ENCODE data around the gene KIF1B. TPM values are rescaled to one million over a fixed set of nuclear protein-coding genes. Genes with fewer than 3 reads are reported as not detected.

KIF1B gene
- total RNA-seq, 2 experiments from 2014 or later, result 14.1 to 15.6 TPM

DNA sequence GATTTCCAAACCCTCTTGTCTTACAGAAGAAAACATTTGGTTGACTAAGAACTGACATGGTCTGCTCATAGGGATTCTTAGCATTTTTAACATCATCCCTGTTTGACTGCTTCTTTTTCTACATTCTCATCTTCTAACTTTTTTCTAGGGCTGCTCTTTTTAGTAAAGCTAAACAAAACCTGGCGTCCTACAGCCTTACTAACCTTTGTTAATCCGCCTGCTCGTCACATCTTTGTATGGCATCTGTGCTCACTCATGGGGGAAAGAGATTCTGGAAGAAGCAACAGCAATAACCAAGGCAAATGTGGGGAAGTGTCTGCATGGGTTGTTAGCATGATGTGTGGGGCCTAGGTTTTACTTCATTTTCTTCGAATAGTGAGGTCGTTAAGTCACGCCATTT, 92.0 kb downstream of the KIF1B start:
- Mint-ChIP-seq H3K9me3 (no peaks in the 10 kb centered on the region), H3K27me3 (no peaks in the 10 kb centered on the region), H3K27ac (no peak overlapping the region), H3K4me3 (no peak overlapping the region), H3K36me3 (ENCODE audit: low read depth) (peaks cover 12% of the 10 kb centered on the region), H3K4me1 (peaks cover 7% of the 10 kb centered on the region)
- no peak for DNase-seq
- ChIA-PET POLR2A (no interaction called here), CTCF (interaction anchor here (0.6 to 1.5 kb wide), 2 partner anchors 80 to 92 kb away, joined by 3 read pairs; partner anchors contain the start of gene KIF1B)

DNA sequence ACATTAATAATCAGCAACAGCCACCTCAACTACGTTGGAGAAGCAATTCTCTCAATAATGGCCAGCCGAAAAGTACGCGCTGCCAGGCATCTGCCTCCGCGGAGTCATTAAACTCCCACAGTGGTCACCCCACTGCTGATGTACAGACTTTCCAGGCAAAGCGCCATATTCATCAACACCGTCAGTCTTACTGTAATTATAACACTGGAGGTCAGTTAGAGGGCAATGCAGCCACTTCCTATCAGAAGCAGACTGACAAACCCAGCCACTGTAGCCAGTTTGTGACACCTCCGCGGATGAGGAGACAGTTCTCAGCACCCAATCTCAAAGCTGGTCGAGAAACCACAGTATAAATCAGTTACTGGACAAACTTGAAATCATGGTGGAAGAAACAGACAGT, 93.9 kb downstream of the KIF1B start:
- Mint-ChIP-seq H3K36me3 (ENCODE audit: low read depth) (peaks cover 12% of the 10 kb centered on the region), H3K4me3 (no peak overlapping the region), H3K4me1 (peaks cover 12% of the 10 kb centered on the region), H3K9me3 (no peaks in the 10 kb centered on the region), H3K27ac (no peak overlapping the region), H3K27me3 (no peaks in the 10 kb centered on the region)
- ChIA-PET CTCF (no interaction called here), POLR2A (no interaction called here)
- no peak for DNase-seq

DNA sequence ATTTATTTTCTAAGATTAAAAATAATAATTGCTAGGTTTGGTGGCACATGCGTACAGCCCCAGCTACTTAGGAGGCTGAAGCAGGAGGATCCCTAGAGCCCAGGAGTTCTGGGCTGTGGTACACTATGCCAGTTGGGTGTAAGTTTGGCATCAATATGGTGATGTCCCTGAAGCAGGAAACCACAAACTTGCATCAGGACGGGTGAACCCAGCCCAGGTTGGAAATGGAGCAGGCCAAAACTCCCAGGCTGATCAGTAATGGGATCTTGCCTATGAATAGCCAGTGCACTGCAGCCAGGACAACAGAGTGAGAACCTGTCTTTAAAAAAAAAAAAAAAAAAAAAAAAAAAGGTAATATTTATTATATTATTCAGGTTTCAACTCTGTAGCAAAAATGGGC, 96.1 kb downstream of the KIF1B start:
- Mint-ChIP-seq H3K27me3 (no peaks in the 10 kb centered on the region), H3K4me3 (no peak overlapping the region), H3K9me3 (no peaks in the 10 kb centered on the region), H3K36me3 (ENCODE audit: low read depth) (peaks cover 10% of the 10 kb centered on the region), H3K27ac (no peak overlapping the region), H3K4me1 (peaks cover 10% of the 10 kb centered on the region)
- DNase-seq, result no peak
- ChIA-PET POLR2A (no interaction called here), CTCF (interaction anchor here (1.8 kb wide), 1 partner anchor 20 kb away, joined by 5 read pairs; no protein-coding TSS in a partner anchor)

DNA sequence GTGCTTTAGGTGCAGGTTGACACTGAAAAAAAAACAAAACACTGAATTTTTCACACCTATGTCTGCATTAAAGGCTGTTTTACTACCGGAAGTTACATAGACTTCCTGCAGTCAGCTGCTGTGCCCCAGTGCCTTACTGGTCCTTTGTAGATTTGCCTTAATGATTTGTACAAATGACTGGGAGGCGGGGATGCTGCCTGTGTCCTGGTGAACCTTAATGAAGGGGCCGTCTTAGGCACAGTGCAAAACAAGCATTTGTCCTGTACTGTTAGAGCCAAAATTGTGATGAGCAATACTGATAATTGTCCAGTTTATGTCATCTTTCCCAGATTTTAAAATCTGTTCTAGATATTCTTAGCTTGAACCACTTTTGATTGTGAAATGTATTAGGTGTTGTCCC, 97.6 kb downstream of the KIF1B start:
- DNase-seq, result peak; percentile 12
- Mint-ChIP-seq H3K4me1 (peaks cover 10% of the 10 kb centered on the region), H3K36me3 (ENCODE audit: low read depth) (peaks cover 6% of the 10 kb centered on the region), H3K4me3 (no peak overlapping the region), H3K27ac (peak overlapping the region; percentile 42), H3K27me3 (no peaks in the 10 kb centered on the region), H3K9me3 (no peaks in the 10 kb centered on the region)
- ChIA-PET POLR2A (no interaction called here), CTCF (interaction anchor here (0.6 to 1.3 kb wide), 2 partner anchors 66 to 79 kb away, joined by 3 to 5 read pairs; no protein-coding TSS in a partner anchor)

DNA sequence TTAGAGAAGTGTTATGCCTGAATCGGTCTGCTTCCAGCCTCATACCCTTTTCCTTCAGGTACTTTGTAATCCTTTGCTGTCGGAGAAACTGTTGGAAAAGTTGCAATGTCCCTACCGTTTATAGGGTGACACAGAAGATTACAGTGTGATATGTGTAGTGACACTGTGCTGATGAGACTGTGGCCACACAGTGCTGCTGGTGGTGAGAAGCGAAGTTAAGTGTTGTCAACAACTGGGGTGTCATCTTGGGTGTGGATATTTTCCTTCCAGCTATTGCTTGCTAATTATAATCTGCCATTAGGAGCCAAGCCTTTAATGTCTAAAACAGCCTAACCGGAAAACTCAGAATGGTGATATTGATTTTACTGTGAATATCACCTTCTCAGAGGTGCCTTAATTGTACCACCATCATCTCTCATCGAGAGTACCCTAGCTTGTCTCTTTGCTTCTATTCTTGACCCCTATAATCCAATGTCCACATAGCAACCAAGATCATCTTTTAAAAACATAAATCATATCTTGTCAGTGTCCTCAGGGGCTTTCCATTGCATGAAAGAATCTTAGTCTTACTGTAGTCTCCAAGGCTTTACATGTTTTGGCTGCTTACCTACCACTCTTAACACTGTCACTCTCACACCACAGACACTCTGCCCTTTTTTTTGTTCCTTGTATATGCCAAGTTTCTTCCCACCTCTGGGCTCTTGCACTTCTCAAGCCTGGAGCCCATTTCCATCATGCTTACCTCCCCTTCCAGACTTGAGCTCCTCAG, 99.1 kb downstream of the KIF1B start:
- CTCF ChIA-PET, result interaction anchor here (0.6 to 1.1 kb wide), 2 partner anchors 96 to 214 kb away, joined by 3 to 5 read pairs; no protein-coding TSS in a partner anchor

DNA sequence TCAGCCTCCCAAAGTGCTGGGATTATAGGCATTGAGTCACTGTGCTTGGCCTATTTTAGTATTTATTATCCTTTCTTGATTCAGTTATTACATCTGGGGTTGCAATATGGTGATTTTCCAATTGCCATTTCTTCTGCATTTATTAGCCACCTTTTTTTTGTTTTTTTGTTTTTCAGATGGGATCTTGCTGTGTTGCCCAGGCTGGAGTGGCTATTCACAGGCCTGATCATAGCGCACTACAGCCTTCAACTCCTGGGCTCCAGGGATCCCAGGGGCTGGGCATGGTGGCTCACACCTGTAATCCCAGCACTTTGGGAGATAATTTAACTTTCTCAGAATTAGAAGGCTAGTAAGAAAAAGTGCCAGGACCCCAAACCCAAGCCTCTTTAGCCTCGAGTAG, 106.4 kb downstream of the KIF1B start:
- no peaks in the 10 kb centered on the region for H3K9me3 Mint-ChIP-seq
- POLR2A ChIA-PET, result no interaction called here

More for the DNA sequence above, 99.1 kb downstream of the KIF1B start:
- Mint-ChIP-seq H3K9me3 (no peaks in the 10 kb centered on the region), H3K27ac (no peak overlapping the region), H3K36me3 (ENCODE audit: low read depth) (no peaks in the 10 kb centered on the region), H3K4me1 (peaks cover 10% of the 10 kb centered on the region), H3K4me3 (no peak overlapping the region), H3K27me3 (no peaks in the 10 kb centered on the region)
- POLR2A ChIA-PET, result no interaction called here
- no peak for DNase-seq

DNA sequence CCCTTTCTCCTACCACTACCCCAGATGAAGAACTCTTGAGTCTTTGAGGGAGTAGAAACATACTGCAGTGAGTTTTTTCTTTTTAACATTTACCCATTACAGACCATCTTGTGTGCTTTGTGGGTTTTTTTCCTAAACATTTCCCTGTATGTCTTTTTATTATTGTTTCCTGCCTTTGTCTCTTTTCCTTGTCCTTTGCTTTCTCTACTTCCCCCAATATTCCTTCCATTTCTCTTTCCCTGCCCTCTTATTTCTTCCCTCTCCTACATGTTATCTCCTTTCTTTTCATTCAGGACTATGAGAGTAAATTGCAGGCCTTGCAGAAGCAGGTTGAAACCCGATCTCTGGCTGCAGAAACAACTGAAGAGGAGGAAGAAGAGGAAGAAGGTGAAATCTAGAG, 109.4 kb downstream of the KIF1B start:
- POLR2A ChIA-PET, result no interaction called here
- peaks cover 8% of the 10 kb centered on the region for H3K4me1 Mint-ChIP-seq
- no peak for DNase-seq
- no peak overlapping the region for H3K4me3 Mint-ChIP-seq
- H3K27ac Mint-ChIP-seq, result no peak overlapping the region
- CTCF ChIA-PET, result no interaction called here
- peaks cover 7% of the 10 kb centered on the region for H3K36me3 Mint-ChIP-seq (ENCODE audit: low read depth)
- H3K9me3 Mint-ChIP-seq, result no peaks in the 10 kb centered on the region
- H3K27me3 Mint-ChIP-seq, result no peaks in the 10 kb centered on the region

More for the DNA sequence above, 106.4 kb downstream of the KIF1B start:
- Mint-ChIP-seq H3K27ac (no peak overlapping the region), H3K4me1 (no peaks in the 10 kb centered on the region), H3K27me3 (no peaks in the 10 kb centered on the region), H3K4me3 (no peak overlapping the region), H3K36me3 (ENCODE audit: low read depth) (no peaks in the 10 kb centered on the region)
- CTCF ChIA-PET, result interaction anchor here (1.0 kb wide), 2 partner anchors 107 to 337 kb away, joined by 4 read pairs; no protein-coding TSS in a partner anchor
- no peak for DNase-seq

DNA sequence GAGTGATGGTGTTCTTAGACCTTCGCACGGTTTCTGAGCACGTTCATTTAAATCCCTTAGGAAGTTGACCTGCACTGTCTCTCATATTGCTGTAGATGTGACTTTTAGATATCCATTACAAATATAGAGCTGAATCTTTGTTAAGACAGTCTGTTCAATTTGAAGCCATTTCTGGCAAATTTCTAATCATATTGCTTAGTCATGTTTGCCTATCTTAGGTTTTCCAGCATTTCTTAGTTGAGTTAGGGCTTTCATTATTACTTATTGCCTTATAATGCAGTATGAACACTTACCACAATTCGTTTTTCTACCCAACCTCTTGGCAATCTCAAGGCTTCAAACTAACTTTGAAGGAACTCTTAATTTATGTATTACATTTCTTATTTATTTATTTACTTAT, 110.0 kb downstream of the KIF1B start:
- Mint-ChIP-seq H3K27me3 (no peaks in the 10 kb centered on the region), H3K36me3 (ENCODE audit: low read depth) (peaks cover 10% of the 10 kb centered on the region), H3K4me3 (no peak overlapping the region), H3K9me3 (no peaks in the 10 kb centered on the region), H3K27ac (no peak overlapping the region), H3K4me1 (peaks cover 8% of the 10 kb centered on the region)
- CTCF ChIA-PET, result no interaction called here
- DNase-seq, result no peak
- POLR2A ChIA-PET, result no interaction called here

DNA sequence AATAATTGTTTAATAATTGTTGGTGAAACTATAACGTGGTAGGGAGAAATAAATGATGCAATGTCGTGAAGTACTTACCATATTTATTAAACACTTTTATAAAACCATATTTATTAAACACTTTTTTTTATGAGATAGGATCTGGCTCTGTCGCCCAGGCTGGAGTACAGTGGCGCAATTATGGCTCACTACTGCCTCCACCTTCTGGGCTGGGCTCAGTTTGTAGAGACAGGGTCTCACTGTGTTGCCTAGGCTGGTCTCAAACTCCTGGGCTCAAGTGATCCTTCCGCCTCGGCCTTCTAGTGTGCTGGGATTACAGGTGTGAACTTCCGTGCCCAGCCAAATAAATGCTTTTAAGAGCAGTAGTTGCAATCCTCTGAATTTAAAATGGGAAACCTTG, 112.5 kb downstream of the KIF1B start:
- CTCF ChIA-PET, result no interaction called here

DNA sequence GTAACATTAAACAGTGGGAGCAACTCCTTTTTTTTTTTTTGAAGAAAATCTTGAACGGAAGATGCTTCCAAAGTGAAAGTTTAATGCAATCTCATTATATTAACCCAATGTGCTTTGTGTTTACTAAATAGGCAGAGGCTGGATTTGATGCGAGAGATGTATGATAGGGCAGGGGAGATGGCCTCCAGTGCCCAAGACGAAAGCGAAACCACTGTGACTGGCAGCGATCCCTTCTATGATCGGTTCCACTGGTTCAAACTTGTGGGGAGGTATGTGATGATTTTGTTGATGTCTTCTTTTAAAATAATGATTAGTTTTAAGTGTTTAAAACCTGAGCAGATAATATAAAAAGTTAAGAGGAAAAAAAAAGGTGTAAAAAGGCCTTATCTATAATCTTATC, 114.3 kb downstream of the KIF1B start:
- peak overlapping the region; percentile 46 for H3K4me3 Mint-ChIP-seq
- DNase-seq, result no peak
- H3K36me3 Mint-ChIP-seq (ENCODE audit: low read depth), result peaks cover 17% of the 10 kb centered on the region
- CTCF ChIA-PET, result interaction anchor here (2.8 kb wide), 1 partner anchor 115 kb away, joined by 10 read pairs; the partner anchor contains the start of gene KIF1B
- POLR2A ChIA-PET, result no interaction called here
- no peaks in the 10 kb centered on the region for H3K27me3 Mint-ChIP-seq
- H3K27ac Mint-ChIP-seq, result peak overlapping the region; percentile 83
- H3K9me3 Mint-ChIP-seq, result no peaks in the 10 kb centered on the region
- H3K4me1 Mint-ChIP-seq, result peaks cover 15% of the 10 kb centered on the region

More for the DNA sequence above, 112.5 kb downstream of the KIF1B start:
- POLR2A ChIA-PET, result no interaction called here
- H3K27me3 Mint-ChIP-seq, result no peaks in the 10 kb centered on the region
- DNase-seq, result no peak
- H3K9me3 Mint-ChIP-seq, result no peaks in the 10 kb centered on the region
- H3K4me3 Mint-ChIP-seq, result no peak overlapping the region
- no peak overlapping the region for H3K27ac Mint-ChIP-seq
- H3K36me3 Mint-ChIP-seq (ENCODE audit: low read depth), result peaks cover 17% of the 10 kb centered on the region
- peaks cover 15% of the 10 kb centered on the region for H3K4me1 Mint-ChIP-seq

DNA sequence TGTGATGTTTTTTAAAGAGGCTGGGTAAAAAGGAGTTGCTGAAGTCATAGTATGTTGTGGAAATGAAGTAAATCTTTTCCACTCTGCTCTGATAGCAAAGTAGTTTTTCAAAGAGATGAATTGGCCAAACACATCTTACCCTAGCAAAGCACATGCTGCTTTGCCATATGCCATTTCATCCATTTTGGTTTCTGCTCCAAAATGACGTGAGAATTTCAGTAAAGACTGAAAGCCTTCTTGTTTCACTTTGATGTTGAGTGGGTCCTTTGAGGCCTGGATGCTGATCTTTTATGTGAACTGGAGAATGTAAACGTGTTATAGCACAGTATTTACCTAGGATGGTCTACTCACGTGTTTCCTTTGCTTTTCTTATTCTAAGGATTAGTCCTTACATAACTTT, 115.2 kb downstream of the KIF1B start:
- CTCF ChIA-PET, result interaction anchor here (2.8 kb wide), 1 partner anchor 115 kb away, joined by 10 read pairs; the partner anchor contains the start of gene KIF1B
- peaks cover 17% of the 10 kb centered on the region for H3K36me3 Mint-ChIP-seq (ENCODE audit: low read depth)
- no peak for DNase-seq
- H3K4me1 Mint-ChIP-seq, result peaks cover 15% of the 10 kb centered on the region
- no peaks in the 10 kb centered on the region for H3K9me3 Mint-ChIP-seq
- H3K4me3 Mint-ChIP-seq, result no peak overlapping the region
- no peaks in the 10 kb centered on the region for H3K27me3 Mint-ChIP-seq
- POLR2A ChIA-PET, result no interaction called here
- H3K27ac Mint-ChIP-seq, result peak overlapping the region; percentile 83

DNA sequence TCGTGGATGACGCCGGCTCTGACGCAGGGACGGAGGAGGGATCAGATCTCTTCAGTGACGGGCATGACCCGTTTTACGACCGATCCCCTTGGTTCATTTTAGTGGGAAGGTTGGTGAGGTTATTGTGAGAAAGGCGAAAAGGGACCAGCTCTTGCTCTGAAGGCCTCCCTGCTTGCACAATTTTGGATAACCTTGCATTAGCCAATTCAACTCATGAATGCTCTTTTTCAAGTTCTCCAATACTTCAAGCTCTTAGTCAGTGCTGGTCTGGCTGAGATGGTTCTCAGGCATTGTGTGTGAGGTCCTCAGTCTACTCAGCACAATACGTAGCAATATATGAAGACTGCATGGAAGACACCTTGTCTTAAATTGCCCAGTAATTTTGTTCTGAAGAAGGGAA, 115.9 kb downstream of the KIF1B start:
- ChIA-PET CTCF (interaction anchor here (2.8 kb wide), 1 partner anchor 116 kb away, joined by 10 read pairs; the partner anchor contains the start of gene KIF1B), POLR2A (no interaction called here)
- Mint-ChIP-seq H3K9me3 (no peaks in the 10 kb centered on the region), H3K4me1 (peaks cover 15% of the 10 kb centered on the region), H3K27ac (no peak overlapping the region), H3K27me3 (no peaks in the 10 kb centered on the region), H3K4me3 (no peak overlapping the region), H3K36me3 (ENCODE audit: low read depth) (peaks cover 17% of the 10 kb centered on the region)
- no peak for DNase-seq

DNA sequence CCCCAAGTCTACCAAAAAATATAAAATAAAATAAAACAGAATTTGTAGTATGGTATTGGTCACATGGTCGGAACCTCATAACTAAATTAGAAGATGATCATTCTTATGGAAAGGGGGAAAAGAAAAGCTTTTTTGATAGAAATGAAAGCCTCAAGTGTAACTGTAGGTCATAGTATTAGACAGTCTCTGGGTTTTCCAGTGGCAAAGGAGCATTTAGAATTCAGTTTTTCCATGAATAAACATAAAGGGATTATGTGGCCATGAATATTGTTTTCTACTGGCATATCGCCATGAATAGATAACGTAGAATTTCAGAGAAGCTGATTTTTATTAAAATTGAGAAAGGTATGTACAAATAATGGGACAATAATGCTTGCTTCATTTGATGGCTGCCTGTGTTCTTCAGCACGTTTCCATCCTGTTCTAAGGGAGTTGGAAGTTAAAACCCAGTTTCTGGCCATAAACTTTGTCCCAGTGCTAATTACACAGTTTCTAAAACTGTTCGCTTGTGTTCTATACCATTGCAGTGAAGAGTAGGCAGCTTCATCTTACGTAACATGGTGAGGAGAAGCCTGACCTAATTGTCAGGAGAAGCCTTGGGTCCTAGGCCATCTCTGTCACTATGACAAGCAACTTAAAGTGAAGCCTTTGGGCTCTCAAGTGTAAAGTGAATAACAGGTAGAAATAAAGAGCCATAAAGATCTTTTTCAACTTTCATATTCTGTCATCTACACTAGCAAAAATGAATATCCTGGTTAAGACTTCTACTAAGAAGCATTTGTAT, 118.0 kb downstream of the KIF1B start:
- POLR2A ChIA-PET, result no interaction called here
- no peaks in the 10 kb centered on the region for H3K9me3 Mint-ChIP-seq
- no peak overlapping the region for H3K27ac Mint-ChIP-seq
- H3K4me3 Mint-ChIP-seq, result no peak overlapping the region
- CTCF ChIA-PET, result interaction anchor here (0.5 kb wide), 1 partner anchor 659 kb away, joined by 3 read pairs; no protein-coding TSS in a partner anchor
- peaks cover 15% of the 10 kb centered on the region for H3K36me3 Mint-ChIP-seq (ENCODE audit: low read depth)
- H3K27me3 Mint-ChIP-seq, result no peaks in the 10 kb centered on the region
- no peak for DNase-seq
- H3K4me1 Mint-ChIP-seq, result peaks cover 15% of the 10 kb centered on the region
